Measurements from ENCODE around the gene C22orf31. TPM values are rescaled to one million over a fixed set of nuclear protein-coding genes. Genes with fewer than 3 reads are reported as not detected.
"Not testable (repeated sequence)": the region's sequence is repeated elsewhere in the genome, so short reads cannot be mapped to it uniquely, and the experiment has no call there.

C22orf31 gene
- 1 to 10 TPM; 1.1 to 1.7 (median 1.2) TPM for polyA plus RNA-seq (ENCODE audit: insufficient read length in 4 of 4)

- no peak for DNase-seq (ENCODE audit: low read depth in 4 of 4, low spot score in 3 of 4)
Observed at GRCh38 chr22:29061773-29062172, at the start of gene C22orf31. Gene C22orf31, minus strand, starts transcription at chr22:29061831. Its CDS starts 39 bp downstream, at chr22:29061792.

- DNase-seq (ENCODE audit: low read depth in 4 of 4, low spot score in 3 of 4), result no peak
Observed at GRCh38 chr22:29110946-29111345, 49.3 kb upstream of the C22orf31 start.

- DNase-seq (ENCODE audit: low read depth in 4 of 4, low spot score in 3 of 4), result peak in 1 of 4 donors; percentile 47
Observed at GRCh38 chr22:29109822-29110221, 48.2 kb upstream of the C22orf31 start.

GRCh38 chr22:29108137-29108536 lies 46.5 kb upstream of the C22orf31 start:
- no peak for DNase-seq (ENCODE audit: low read depth in 4 of 4, low spot score in 3 of 4)

- DNase-seq (ENCODE audit: low read depth in 4 of 4, low spot score in 3 of 4), result no peak
Observed at GRCh38 chr22:29106839-29107238, 45.2 kb upstream of the C22orf31 start.

- DNase-seq (ENCODE audit: low read depth in 4 of 4, low spot score in 3 of 4), result no peak
Observed at GRCh38 chr22:29105468-29105867, 43.8 kb upstream of the C22orf31 start.

GRCh38 chr22:29103121-29103520 lies 41.5 kb upstream of the C22orf31 start:
- DNase-seq (ENCODE audit: low read depth in 4 of 4, low spot score in 3 of 4), result no peak

GRCh38 chr22:29102300-29102699 lies 40.7 kb upstream of the C22orf31 start:
- DNase-seq (ENCODE audit: low read depth in 4 of 4, low spot score in 3 of 4), result no peak

GRCh38 chr22:29098296-29098695 lies 36.7 kb upstream of the C22orf31 start:
- DNase-seq (ENCODE audit: low read depth in 4 of 4, low spot score in 3 of 4), result no peak

- DNase-seq (ENCODE audit: low read depth in 4 of 4, low spot score in 3 of 4), result peak in 1 of 4 donors; percentile 40
Observed at GRCh38 chr22:29096736-29097669, 35.4 kb upstream of the C22orf31 start.

- DNase-seq (ENCODE audit: low read depth in 4 of 4, low spot score in 3 of 4), result no peak
Observed at GRCh38 chr22:29095459-29095858, 33.8 kb upstream of the C22orf31 start.

- no peak for DNase-seq (ENCODE audit: low read depth in 4 of 4, low spot score in 3 of 4)
Observed at GRCh38 chr22:29093501-29094300, 32.1 kb upstream of the C22orf31 start.

- no peak for DNase-seq (ENCODE audit: low read depth in 4 of 4, low spot score in 3 of 4)
Observed at GRCh38 chr22:29093030-29093429, 31.4 kb upstream of the C22orf31 start.

GRCh38 chr22:29092243-29092642 lies 30.6 kb upstream of the C22orf31 start:
- no peak for DNase-seq (ENCODE audit: low read depth in 4 of 4, low spot score in 3 of 4)

GRCh38 chr22:29090039-29090438 lies 28.4 kb upstream of the C22orf31 start:
- DNase-seq (ENCODE audit: low read depth in 4 of 4, low spot score in 3 of 4), result no peak

- no peak for DNase-seq (ENCODE audit: low read depth in 4 of 4, low spot score in 3 of 4)
Observed at GRCh38 chr22:29089507-29089906, 27.9 kb upstream of the C22orf31 start.

- DNase-seq (ENCODE audit: low read depth in 4 of 4, low spot score in 3 of 4), result no peak
Observed at GRCh38 chr22:29088809-29089208, 27.2 kb upstream of the C22orf31 start.

GRCh38 chr22:29087012-29087411 lies 25.4 kb upstream of the C22orf31 start:
- no peak for DNase-seq (ENCODE audit: low read depth in 4 of 4, low spot score in 3 of 4)

- no peak for DNase-seq (ENCODE audit: low read depth in 4 of 4, low spot score in 3 of 4)
Observed at GRCh38 chr22:29083933-29084591, 22.4 kb upstream of the C22orf31 start.

GRCh38 chr22:29083576-29083932 lies 21.9 kb upstream of the C22orf31 start:
- DNase-seq (ENCODE audit: low read depth in 4 of 4, low spot score in 3 of 4), result not testable (repeated sequence)
